DMS 273 (cell line): Measurements from ENCODE around the gene BANF1.
A peak's percentile ranks its signal among the peaks of the same experiment; 100 is the strongest.

Experiments
- DNase-seq: peaks from one replicate; lab custom pipeline; 2025; ENCODE audit not compliant: unreplicated experiment; lab: John Stamatoyannopoulos, UW

The BANF1 gene

GRCh38 chr11:66037327-66037726 lies 35.0 kb downstream of the BANF1 start:
- DNase-seq: no peak

DNA sequence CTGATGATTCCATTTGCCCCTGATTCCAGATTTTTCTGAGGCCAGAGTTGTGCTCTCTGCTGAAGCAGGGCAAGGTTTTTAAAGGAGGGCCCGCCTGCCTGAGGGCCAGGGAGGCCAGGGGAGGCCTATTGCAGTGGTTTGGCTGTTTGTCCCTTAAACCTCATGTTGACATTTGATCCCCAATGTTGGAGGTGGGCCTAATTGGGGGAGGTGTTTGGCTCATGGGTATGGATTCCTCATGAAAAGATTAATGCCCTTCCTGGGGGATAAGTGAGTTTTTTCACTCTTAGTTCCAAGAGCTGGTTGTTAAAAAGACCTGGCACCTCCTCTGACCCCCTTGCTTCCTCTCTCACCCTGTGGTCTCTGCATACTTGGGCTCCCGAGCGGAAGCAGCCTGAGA lies 37.5 kb downstream of the BANF1 start:
- no peak for DNase-seq

DNA sequence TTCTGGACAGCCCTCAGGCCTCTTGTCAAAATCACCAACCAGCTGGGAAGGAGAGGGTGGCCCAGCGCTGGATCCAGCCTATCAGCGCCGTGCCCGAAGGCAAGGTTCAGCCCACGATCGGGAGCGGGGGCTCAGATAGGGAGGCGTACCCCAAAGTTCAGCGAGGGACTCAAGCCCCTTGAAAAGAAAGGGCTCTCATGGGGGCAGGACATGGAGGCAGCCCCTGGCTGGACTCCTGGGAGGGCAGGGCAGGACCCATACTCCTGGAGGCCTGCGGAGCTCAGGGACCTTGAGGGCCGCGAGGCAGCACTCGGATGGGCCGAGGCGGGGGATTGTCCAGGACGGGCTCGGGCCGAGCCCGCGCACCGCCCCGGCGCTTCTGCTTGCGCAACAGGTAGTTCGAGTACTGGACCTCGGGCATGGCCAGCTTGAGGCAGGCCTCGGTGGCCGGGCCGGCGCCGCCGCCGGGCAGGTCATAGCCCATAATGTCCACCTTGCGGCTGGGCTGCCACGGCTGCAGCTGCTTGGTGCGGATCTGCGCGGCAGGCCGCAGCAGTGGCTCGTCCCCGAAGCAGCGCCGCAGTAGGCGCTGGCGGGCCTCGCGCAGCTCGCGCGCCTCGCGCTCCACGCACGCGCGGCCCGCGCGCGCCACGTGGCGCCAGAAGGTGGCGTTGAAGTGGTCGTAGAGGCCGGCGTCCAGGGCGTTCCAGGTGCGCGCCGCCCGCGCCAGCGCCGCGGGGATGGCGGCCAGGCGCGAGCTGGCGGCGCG lies 40.1 kb downstream of the BANF1 start:
- no peak for DNase-seq

DNA sequence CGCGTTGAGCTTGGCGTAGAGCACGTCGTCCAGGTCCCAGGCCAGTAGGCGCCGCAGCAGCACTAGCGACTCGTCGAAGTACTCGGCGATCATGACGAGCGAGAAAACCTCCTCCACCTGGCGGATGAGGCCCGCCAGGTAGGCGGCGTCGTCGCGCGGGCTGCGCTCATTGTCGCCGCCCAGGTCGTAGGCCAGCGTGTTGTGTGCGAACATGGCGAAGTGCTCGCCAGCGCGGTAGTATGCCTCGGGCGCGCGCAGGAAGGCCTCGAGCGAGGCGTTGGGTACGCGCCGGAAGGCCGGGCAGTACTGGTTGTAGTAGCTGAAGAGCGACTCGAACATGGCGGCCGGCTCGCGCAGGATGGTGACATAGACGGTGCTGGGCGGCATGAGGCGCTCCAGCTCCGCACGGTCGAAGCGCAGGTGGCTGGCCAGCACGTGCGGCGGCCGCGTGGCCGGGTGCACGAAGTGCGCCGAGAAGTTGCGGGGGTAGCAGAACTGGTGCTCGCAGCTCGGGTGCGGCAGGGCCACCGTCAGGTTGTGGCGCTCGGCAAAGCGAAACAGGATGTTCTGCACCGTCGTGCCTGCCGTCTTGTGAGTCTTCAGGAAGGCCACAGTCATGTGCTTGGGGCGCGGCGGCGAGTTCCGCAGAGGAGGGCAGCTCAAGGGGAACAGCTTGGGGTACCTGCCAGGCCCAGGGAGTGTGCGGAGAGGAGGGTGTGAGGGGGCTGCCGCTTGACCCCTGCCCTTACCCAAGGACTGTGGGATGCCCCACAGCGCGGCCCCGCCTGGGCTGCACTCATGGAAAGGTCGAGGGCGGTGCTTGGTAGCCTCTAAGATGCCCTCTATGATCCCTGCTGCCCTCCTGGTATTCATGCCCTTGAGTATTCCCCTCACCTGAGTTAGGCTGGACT lies 40.9 kb downstream of the BANF1 start:
- DNase-seq: no peak

DNA sequence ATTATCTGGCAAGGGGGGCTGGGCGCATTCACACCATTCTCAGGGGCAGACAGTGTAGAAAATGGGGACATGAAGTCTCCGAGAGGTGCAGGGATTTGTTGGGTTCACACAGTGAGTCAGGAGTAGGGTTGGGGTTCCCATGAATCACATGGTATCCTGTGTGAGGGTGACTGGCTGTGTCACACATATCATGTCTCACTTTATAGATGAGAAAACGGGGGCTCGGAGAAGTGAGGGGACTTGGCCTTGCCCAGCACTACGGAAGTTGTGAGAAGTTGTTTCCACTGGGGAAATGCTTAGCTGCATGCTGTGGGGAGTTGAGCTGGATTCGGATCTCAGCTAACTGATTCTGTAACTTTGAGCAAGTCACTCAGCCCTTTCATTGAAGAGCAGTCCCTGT lies 42.5 kb downstream of the BANF1 start:
- no peak for DNase-seq

- peak; percentile 89 for DNase-seq
Measured at GRCh38 chr11:66045177-66045639, 42.9 kb downstream of the BANF1 start.

DNA sequence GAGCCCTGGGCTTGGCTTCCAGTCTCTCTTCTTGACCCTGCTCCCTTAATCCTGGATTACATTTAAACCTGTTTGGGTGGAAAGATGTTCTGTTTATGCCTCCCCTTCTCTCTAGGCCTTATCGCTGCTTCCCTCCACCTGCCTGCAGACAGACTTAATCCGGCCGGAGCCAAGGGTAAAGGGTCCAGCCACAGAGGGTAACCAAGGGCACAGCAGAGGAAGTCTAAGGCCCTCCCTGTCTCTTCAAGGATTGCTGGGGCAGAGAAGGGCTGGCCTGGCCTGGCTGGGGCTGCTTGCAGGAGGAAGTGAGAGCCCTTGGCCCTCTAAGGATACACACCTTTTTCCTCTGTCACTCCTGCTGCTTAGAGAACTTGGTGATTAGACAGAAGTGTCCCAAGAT lies 44.6 kb downstream of the BANF1 start:
- no peak for DNase-seq

DNA sequence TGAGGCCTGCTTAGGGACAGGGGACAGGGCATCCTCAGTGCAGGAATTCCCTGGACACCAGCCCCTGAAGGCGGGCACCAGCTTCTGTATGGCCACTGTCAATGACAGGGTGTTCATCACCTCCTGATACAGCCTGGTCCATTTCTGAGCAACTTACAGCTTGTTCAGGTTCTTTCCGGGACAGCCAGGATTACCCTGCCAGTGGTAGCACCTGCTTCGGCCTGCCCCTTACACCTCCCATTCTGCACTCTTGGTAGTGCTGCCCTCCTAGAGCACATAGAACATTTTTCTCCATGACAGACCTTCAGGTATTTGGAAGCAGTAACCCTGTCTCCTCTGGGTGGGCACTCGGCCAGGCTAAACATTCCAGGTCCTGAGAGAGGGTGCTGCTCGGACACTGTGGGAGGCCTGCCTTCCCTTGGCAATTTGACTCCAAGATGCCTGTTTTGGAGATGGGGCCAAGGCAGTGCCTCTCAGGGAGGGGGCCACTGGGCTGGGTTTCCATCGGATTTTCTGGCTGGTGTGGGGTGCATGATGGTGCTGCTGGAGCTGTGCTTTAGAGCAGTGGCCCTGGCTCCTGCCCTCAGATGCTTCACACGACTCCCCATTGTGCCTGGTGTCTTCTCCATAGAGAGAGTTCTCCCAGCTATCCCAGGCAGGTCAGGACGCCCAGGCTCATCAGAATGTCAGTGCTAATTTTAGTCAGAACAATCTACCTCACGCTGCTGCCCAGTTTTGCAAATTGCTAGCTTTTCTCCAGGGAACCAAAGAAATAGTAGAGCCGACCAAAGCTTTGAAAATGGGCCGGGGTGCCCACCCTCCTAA lies 45.5 kb downstream of the BANF1 start:
- DNase-seq: no peak

GRCh38 chr11:66048547-66049323 lies 46.4 kb downstream of the BANF1 start, which contains the start of gene GAL3ST3:
Gene GAL3ST3, minus strand, starts transcription at chr11:66049161. Its CDS starts 3,746 bp downstream, at chr11:66045415.
- no peak for DNase-seq

DNA sequence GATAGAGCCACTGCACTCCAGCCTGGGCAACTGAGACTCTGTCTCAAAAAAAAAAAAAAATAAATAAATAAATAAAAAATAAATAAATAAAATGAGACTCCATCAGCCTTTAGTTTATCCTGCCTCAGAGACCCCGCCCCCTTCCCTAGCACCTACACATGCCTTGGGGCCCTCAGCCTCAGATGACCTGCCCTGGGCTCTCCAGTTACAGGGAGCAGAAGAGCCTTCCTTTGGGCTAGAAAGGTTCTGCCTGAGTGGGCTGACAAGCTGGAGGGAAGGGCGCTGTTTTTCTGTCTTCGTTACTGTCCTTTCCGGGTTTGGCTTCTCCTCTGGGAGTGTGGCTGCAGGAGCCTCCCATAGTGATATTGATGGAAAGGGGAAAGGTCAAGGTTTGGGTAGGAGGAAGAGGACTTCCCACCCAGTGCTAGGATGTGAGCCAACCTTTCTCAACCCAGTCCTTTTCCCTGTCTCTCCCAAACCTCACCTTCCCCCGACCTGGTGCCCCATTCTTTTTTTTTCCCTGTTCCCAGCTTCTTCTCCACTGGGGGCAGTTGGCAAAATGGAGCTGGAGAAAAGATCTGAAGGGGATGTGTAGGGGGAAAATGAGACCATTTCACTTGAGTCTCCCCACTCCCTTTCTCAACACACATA lies 48.4 kb downstream of the BANF1 start:
- DNase-seq: peak; percentile 38

GRCh38 chr11:66051371-66051765 lies 49.1 kb downstream of the BANF1 start:
- no peak for DNase-seq

DNA sequence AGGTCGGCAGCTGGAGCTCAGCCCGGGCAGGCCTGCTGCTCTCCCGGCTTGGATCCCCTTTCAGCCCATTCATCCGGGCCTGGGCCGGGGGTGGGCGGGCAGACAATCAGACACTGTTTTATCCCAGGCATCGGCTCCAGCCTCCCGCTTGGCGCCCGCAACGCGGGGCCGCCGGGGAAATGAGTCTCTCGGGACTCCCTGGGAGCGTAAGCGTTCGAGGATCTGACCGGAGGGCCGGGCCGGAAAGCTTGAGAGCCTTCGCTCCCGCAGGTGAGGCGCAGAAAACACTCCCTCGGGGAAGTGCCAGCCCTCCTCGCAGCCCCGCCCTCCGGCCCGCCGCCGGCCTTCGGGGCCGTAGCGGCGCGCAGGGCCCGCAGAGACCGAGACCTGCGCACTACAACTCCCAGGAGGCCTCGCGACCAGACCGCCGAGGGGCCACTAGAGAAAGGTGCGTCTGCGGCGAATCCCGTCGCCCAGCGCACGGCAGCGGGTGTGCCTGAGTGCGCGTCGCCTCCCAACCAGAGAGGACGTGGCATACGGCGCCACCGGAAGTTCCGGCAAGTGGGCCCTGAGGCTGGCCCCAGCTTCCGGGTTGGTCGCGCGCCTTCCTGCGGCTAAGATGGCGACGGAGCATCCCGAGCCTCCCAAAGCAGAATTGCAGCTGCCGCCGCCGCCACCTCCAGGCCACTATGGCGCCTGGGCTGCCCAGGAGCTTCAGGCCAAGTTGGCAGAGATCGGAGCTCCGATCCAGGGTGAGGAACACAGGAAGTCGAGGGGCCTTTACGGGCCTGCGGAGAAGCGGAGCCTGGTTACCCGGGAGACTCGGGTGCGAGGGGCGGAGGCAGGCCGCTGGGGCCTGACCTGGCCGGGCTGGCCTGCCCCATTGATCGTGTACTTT lies 49.7 kb downstream of the BANF1 start, which contains the start of gene SF3B2:
SF3B2 (plus strand) TSS at position 599 of the 898 bp plus-strand sequence; CDS start at position 620, 21 bp downstream.
- DNase-seq: peak; percentile 98

- DNase-seq: no peak
Measured at GRCh38 chr11:66052664-66052982, 50.3 kb downstream of the BANF1 start.
